K562 (cell line): ENCODE measurements around the gene VRK3.

ENCODE experiments used
- BMI1 ChIP-seq: fragments of 150-350 bp; IDR thresholded peaks from 2 replicates; pipeline ENCODE4 v1.6.1; 2014; ENCODE audit warnings: low read length
- EZH2 ChIP-seq: IDR thresholded peaks from 2 replicates; pipeline ENCODE4 v1.6.1; 2012; ENCODE audit warnings: low read depth, mild to moderate bottlenecking, inconsistent platforms, low read length, borderline replicate concordance
- HES1 ChIP-seq: fragments of 450-650 bp; IDR thresholded peaks from 2 replicates; pipeline ENCODE4 v1.6.1; 2016; ENCODE audit warnings: low read depth, mild to moderate bottlenecking, moderate library complexity
- RCOR1 ChIP-seq, 2 experiments: IDR thresholded peaks; 2 replicates each; pipeline ENCODE4 v1.6.1; 2012; ENCODE audit warnings: low read depth in 2 of 2, low read length in 2 of 2, borderline replicate concordance in 1 of 2, improper control_type of control experiment in 1 of 2
- SIN3A ChIP-seq, 2 experiments: fragments of 150-350 bp in 1 of 2; IDR thresholded peaks; 2 replicates each; pipeline ENCODE4 v1.6.1; 2011 to 2016; ENCODE audit warnings: borderline replicate concordance in 2 of 2, low read depth in 2 of 2, low read length in 2 of 2, mild to moderate bottlenecking in 2 of 2, moderate library complexity in 2 of 2; ENCODE audit not compliant: control insufficient read depth in 1 of 2
- YBX1 ChIP-seq: fragments of 450-650 bp; IDR thresholded peaks from 2 replicates; pipeline ENCODE4 v1.7.1; 2016; ENCODE audit warnings: mild to moderate bottlenecking
- ZNF75A ChIP-seq: fragments of 450-650 bp; formaldehyde crosslinking; IDR thresholded peaks from 2 replicates; pipeline ENCODE4 v1.4.0; 2020; ENCODE audit warnings: mild to moderate bottlenecking
- TF ChIP-seq, protein P1 (sequence below), 3 experiments: IDR thresholded peaks in 2 of 3; conservative IDR thresholded peaks in 1 of 3; 2 replicates each; pipeline ENCODE4 v1.5.1; 2011 to 2012; ENCODE audit warnings: low read length in 3 of 3, mild to moderate bottlenecking in 3 of 3, control low read depth in 2 of 3, improper control_type of control experiment in 1 of 3, inconsistent platforms in 1 of 3, low read depth in 1 of 3, mixed read lengths in 1 of 3, moderate library complexity in 1 of 3; ENCODE audit not compliant: insufficient read depth in 2 of 3
- TF ChIP-seq, protein P2 (sequence below): fragments of 250-450 bp; sonication (Bioruptor Pico); IDR thresholded peaks from 2 replicates; pipeline ENCODE4 v1.8.0; 2022; ENCODE audit warnings: moderate library complexity, mild to moderate bottlenecking, inconsistent platforms
- TF ChIP-seq, protein P3 (sequence below), 2 experiments: fragments of 250-450 bp in 1 of 2; fragments of 450-650 bp in 1 of 2; sonication (Bioruptor Pico) in 1 of 2; IDR thresholded peaks; 2 replicates each; pipeline versions ENCODE4 v1.6.1 to v1.8.0; 2016 to 2021; ENCODE audit warnings: mild to moderate bottlenecking in 2 of 2, moderate library complexity in 2 of 2, missing compliant biosample characterization in 1 of 2, missing genetic modification characterization in 1 of 2

DNA sequence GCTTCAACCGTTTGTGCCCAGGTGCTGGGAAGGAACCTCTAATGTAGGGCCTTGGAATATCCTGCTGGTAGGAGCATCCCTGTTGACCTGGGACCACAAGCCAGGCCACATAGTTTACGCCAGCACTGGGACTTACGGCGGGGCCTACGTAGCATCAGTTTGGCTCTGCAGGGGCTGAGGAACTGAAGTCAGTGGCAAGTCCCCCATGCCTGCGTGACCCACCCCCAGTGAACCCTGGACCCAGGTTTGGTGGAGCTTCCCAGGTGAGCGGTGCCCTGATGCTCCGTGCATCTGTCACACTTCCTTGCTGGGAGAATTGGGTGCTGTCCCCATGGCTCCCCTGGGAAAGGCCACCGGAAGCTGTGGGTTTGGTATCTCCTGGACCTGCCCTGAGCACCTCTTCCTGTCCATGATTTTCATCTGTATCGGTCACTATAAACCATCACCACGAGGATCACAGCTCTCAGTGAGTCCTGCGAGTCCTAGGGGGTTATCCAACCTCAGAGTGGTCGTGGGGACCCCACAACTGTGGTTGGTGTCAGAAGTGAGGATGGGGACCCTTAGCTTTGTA is 74.1 kb downstream of the VRK3 start:
- TF ChIP-seq ZNF75A (CRISPR knock-in tag) (no peak), BMI1 (no peak), EZH2 (no peak), SIN3A (IDR thresholded peaks at IDR 0.05; ENCODE audit: borderline replicate concordance in 2 of 2, control insufficient read depth in 1 of 2, low read depth in 2 of 2, low read length in 2 of 2) (no peak), RCOR1 (IDR thresholded peaks at IDR 0.05; ENCODE audit: borderline replicate concordance in 1 of 2, low read depth in 2 of 2, low read length in 2 of 2) (no peak), HES1 (no peak), YBX1 (no peak)
- TF ChIP-seq, protein P1, sequence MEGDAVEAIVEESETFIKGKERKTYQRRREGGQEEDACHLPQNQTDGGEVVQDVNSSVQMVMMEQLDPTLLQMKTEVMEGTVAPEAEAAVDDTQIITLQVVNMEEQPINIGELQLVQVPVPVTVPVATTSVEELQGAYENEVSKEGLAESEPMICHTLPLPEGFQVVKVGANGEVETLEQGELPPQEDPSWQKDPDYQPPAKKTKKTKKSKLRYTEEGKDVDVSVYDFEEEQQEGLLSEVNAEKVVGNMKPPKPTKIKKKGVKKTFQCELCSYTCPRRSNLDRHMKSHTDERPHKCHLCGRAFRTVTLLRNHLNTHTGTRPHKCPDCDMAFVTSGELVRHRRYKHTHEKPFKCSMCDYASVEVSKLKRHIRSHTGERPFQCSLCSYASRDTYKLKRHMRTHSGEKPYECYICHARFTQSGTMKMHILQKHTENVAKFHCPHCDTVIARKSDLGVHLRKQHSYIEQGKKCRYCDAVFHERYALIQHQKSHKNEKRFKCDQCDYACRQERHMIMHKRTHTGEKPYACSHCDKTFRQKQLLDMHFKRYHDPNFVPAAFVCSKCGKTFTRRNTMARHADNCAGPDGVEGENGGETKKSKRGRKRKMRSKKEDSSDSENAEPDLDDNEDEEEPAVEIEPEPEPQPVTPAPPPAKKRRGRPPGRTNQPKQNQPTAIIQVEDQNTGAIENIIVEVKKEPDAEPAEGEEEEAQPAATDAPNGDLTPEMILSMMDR (IDR thresholded peaks at IDR 0.05 in 2 of 3, conservative IDR thresholded peaks at IDR 0.05 in 1 of 3; ENCODE audit: insufficient read depth in 2 of 3, low read depth in 1 of 3, low read length in 3 of 3) = no peak
- TF ChIP-seq, protein P2, sequence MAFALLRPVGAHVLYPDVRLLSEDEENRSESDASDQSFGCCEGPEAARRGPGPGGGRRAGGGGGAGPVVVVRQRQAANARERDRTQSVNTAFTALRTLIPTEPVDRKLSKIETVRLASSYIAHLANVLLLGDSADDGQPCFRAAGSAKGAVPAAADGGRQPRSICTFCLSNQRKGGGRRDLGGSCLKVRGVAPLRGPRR = no peak
- TF ChIP-seq, protein P3, sequence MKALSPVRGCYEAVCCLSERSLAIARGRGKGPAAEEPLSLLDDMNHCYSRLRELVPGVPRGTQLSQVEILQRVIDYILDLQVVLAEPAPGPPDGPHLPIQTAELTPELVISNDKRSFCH (CRISPR knock-in tag; IDR thresholded peaks at IDR 0.05) = no peak
- TF ChIP-seq, protein P3 (tag; IDR thresholded peaks at IDR 0.05) = no peak
